Measurements from ENCODE around the gene MGME1. TPM values are rescaled to one million over a fixed set of nuclear protein-coding genes. Genes with fewer than 3 reads are reported as not detected.

Gene MGME1
- total and polyA plus RNA-seq, 2 of the 13 experiments (the other 11 are each of a cell fraction or from before 2014, with no cell fraction given): 36.7 to 66.6 TPM

GRCh38 chr20:17971300-17972013, 2.6 kb downstream of the MGME1 start (continued):
- TF ChIP-seq STAT6 (CRISPR knock-in tag; IDR thresholded peaks at IDR 0.05; ENCODE audit: borderline replicate concordance) (peak; percentile 30; the same call in 1 of the 2 replicates), ZNF609 (CRISPR knock-in tag; IDR thresholded peaks at IDR 0.05; ENCODE audit: borderline replicate concordance) (no peak), CREM (IDR thresholded peaks at IDR 0.05) (peak; percentile 25; the same call in 1 of the 2 replicates), CREM (CRISPR knock-in tag; IDR thresholded peaks at IDR 0.05) (no peak), ZBTB39 (CRISPR knock-in tag; IDR thresholded peaks at IDR 0.05) (no peak), KDM5B (CRISPR knock-in tag; IDR thresholded peaks at IDR 0.05; ENCODE audit: borderline replicate concordance) (no peak), SATB2 (CRISPR knock-in tag; IDR thresholded peaks at IDR 0.05) (no peak), GPN1 (CRISPR knock-in tag; IDR thresholded peaks at IDR 0.05; ENCODE audit: borderline replicate concordance) (no peak), ZNF224 (CRISPR knock-in tag; IDR thresholded peaks at IDR 0.05) (no peak), ZNF510 (CRISPR knock-in tag; IDR thresholded peaks at IDR 0.05; ENCODE audit: low read depth) (no peak), PHF21A (CRISPR knock-in tag; IDR thresholded peaks at IDR 0.05) (peak; percentile 46; the same call in 1 of the 2 replicates), ZBTB49 (CRISPR knock-in tag; IDR thresholded peaks at IDR 0.05; ENCODE audit: borderline replicate concordance) (no peak), RAD21 (CRISPR knock-in tag; IDR thresholded peaks at IDR 0.05) (no peak), ZNF136 (CRISPR knock-in tag; IDR thresholded peaks at IDR 0.05; ENCODE audit: low read depth) (no peak), ZNF713 (CRISPR knock-in tag; IDR thresholded peaks at IDR 0.05) (no peak), RFX3 (CRISPR knock-in tag; IDR thresholded peaks at IDR 0.05) (no peak), ZNF343 (CRISPR knock-in tag; IDR thresholded peaks at IDR 0.05) (no peak), ELF1 (CRISPR knock-in tag; IDR thresholded peaks at IDR 0.05) (peak; percentile 50; the same call in 1 of the 2 replicates)

Data from HepG2 (cell line).